ENCODE data around the gene CD48. TPM values are rescaled to one million over a fixed set of nuclear protein-coding genes. Genes with fewer than 3 reads are reported as not detected.
A peak's percentile ranks its signal among the peaks of the same experiment; 100 is the strongest.

The CD48 gene
- total RNA-seq, 2 experiments from 2014 or later, result 131 to 150 TPM

- DNase-seq (ENCODE audit: low spot score), result peak; percentile 90
- Histone ChIP-seq H3K79me2 (ENCODE audit: insufficient read depth, low read depth, low read length) (no peaks in the 10 kb centered on the region), H4K20me1 (ENCODE audit: insufficient read depth, low read length) (no peaks in the 10 kb centered on the region), H3K4me2 (ENCODE audit: low read length) (peak overlapping the region; percentile 82), H2AFZ (ENCODE audit: low read length) (no peak overlapping the region), H3K4me3 (ENCODE audit: low read depth, low read length, poor library complexity, severe bottlenecking) (peak overlapping the region; percentile 51), H3K9me3 (ENCODE audit: low read length) (no peaks in the 10 kb centered on the region; the same call in 1 of the 2 replicates), H3K9me2 (ENCODE audit: insufficient read depth, low read length) (no peaks in the 10 kb centered on the region), H3K4me1 (ENCODE audit: insufficient read depth, low read length, poor library complexity, severe bottlenecking) (peaks cover 57% of the 10 kb centered on the region), H3K27ac (ENCODE audit: low read depth, low read length, poor library complexity, severe bottlenecking) (peak overlapping the region; percentile 93), H3K36me3 (ENCODE audit: insufficient read depth, low read length) (peaks cover 45% of the 10 kb centered on the region)
- ChIA-PET CTCF (ENCODE audit: unreplicated experiment) (interaction anchor here (0.6 to 3.9 kb wide), 20 partner anchors 10 to 279 kb away, joined by 3 to 16 read pairs (median 4); partner anchors contain the start of genes CD48 and ITLN2), POLR2A (interaction anchor here (0.5 to 2.1 kb wide), 19 partner anchors 8 to 247 kb away, joined by 3 to 10 read pairs (median 5); partner anchors contain the start of gene SLAMF1)
- intact Hi-C loops (cut with micrococcal nuclease; ENCODE audit: unreplicated experiment), result loop anchor here (1.0 to 2.0 kb wide), 3 partner anchors 69 to 104 kb away; no protein-coding TSS in a partner anchor
- peak; percentile 99 for TF ChIP-seq CTCF (conservative IDR thresholded peaks at IDR 0.05; ENCODE audit: low read length)
- TF ChIP-seq EZH2phosphoT487 (IDR thresholded peaks at IDR 0.05; ENCODE audit: borderline replicate concordance, low read depth, low read length), result no peak
- no TSS peak for BruUV-seq (replicated peaks)
Measured at GRCh38 chr1:160675641-160676410, 35.8 kb downstream of the CD48 start.

DNA sequence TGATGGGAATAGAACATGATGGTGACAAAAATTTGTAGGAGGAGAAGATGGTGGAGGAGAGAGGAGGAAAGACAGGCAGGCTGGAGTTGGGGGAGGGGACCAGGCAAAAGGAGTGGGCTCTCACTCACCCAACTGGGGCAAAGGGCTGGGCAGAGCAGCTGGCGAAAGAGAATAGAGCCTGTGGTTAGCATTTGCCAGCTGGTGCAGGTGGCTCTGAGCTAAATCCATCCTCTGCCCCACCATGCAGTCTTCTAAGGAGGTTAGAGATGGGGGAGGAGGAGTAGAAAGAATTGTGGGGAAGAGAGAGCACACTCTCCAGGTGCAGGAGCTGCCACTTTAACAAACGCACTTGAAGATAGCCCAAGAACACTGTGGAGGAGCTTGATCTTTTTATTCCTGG, 37.2 kb downstream of the CD48 start:
- Histone ChIP-seq H3K9me3 (ENCODE audit: low read length) (peaks cover 2% of the 10 kb centered on the region; the same call in 1 of the 2 replicates), H3K9me2 (ENCODE audit: insufficient read depth, low read length) (no peaks in the 10 kb centered on the region), H3K36me3 (ENCODE audit: insufficient read depth, low read length) (peaks cover 40% of the 10 kb centered on the region), H2AFZ (ENCODE audit: low read length) (no peak overlapping the region), H3K79me2 (ENCODE audit: insufficient read depth, low read depth, low read length) (no peaks in the 10 kb centered on the region), H3K4me1 (ENCODE audit: insufficient read depth, low read length, poor library complexity, severe bottlenecking) (peaks cover 62% of the 10 kb centered on the region), H3K4me3 (ENCODE audit: low read depth, low read length, poor library complexity, severe bottlenecking) (peak overlapping the region; percentile 55), H4K20me1 (ENCODE audit: insufficient read depth, low read length) (no peaks in the 10 kb centered on the region), H3K4me2 (ENCODE audit: low read length) (peak overlapping the region; percentile 82), H3K27ac (ENCODE audit: low read depth, low read length, poor library complexity, severe bottlenecking) (peak overlapping the region; percentile 93)
- POLR2A ChIA-PET, result interaction anchor here (0.5 to 2.1 kb wide), 18 partner anchors 10 to 245 kb away, joined by 3 to 10 read pairs (median 5); no protein-coding TSS in a partner anchor
- intact Hi-C loops (cut with micrococcal nuclease; ENCODE audit: unreplicated experiment), result loop anchor here (1.0 to 5.0 kb wide), 8 partner anchors 23 to 245 kb away; partner anchors contain the start of gene SLAMF6
- DNase-seq (ENCODE audit: low spot score), result peak; percentile 96
- no TSS peak for BruUV-seq (replicated peaks)
- CTCF ChIA-PET (ENCODE audit: unreplicated experiment), result interaction anchor here (1.0 to 3.9 kb wide), 14 partner anchors 10 to 277 kb away, joined by 3 to 16 read pairs (median 5); partner anchors contain the start of gene CD48
- no peak for TF ChIP-seq EZH2phosphoT487 (IDR thresholded peaks at IDR 0.05; ENCODE audit: borderline replicate concordance, low read depth, low read length)
- TF ChIP-seq CTCF (conservative IDR thresholded peaks at IDR 0.05; ENCODE audit: low read length), result no peak

Measured in OCI-LY7 (cell line).